DMS153 treated with DMSO at 0.1 percent for 48 hours (cell line): ENCODE measurements around the gene PCSK7.

Experiments
- DNase-seq: peaks from one replicate; lab custom pipeline; 2025; ENCODE audit not compliant: unreplicated experiment; lab: John Stamatoyannopoulos, UW

The PCSK7 gene

GRCh38 chr11:117166491-117166890 lies 65.4 kb downstream of the PCSK7 start:
- no peak for DNase-seq

- DNase-seq: no peak
Observed at GRCh38 chr11:117160826-117161225, 71.0 kb downstream of the PCSK7 start.

- DNase-seq: no peak
Observed at GRCh38 chr11:117159892-117160291, 72.0 kb downstream of the PCSK7 start.

GRCh38 chr11:117157507-117157906 lies 74.4 kb downstream of the PCSK7 start:
- DNase-seq: no peak

- DNase-seq: no peak
Observed at GRCh38 chr11:117154468-117154867, 77.4 kb downstream of the PCSK7 start.
